Stimulated activated CD4-positive, alpha-beta T cell treated with anti-CD3 and anti-CD28 coated beads, Interleukin-12 subunit alpha, Interleukin-12 subunit beta, amount 100 ng/mL, for 48 hours (primary cell): ENCODE measurements around the gene PRSS21.
A peak's percentile ranks its signal among the peaks of the same experiment; 100 is the strongest.

ENCODE experiments used
- DNase-seq, 3 donors: peaks; one replicate each; pipeline ENCODE4 v3.0.0-alpha.2; 2020; ENCODE audit warnings: low read depth in 2 of 3, low spot score in 1 of 3

Gene PRSS21

GRCh38 chr16:2822496-2822895 lies 5.5 kb downstream of the PRSS21 start:
- DNase-seq: no peak

- no peak for DNase-seq
Observed at GRCh38 chr16:2824626-2825025, 7.6 kb downstream of the PRSS21 start.

DNA sequence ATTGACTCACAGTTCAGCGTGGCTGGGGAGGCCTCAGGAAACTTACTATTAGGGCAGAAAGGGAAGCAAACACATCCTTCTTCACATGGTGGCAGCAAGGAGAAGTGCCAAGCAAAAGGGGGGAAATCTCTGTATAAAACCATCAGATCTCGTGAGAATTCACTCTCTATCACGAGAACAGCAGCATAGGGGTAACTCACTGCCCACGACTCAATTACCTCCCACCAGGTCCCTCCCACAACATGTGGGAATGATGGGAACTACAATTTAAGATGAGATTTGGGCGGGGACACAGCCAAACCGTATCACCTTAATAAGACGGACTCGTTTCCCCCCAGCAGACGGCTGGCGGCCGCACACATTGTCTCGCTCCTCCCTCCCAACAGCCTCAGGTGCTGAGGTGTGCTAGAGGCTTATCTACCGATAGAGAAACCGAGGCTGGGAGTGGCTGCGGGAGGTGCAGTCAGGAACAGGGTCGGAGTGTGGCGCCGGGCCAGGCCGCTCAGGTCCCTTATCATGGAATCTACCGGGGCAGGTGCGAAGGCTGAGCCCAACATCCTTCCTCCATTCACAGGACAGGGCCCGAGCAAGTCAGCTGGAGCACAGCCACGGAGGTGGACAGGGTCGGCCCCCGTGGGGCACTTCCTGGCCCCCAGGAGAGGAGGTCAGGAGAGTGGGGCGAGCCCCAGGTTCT lies 8.2 kb downstream of the PRSS21 start:
- DNase-seq: no peak

- no peak for DNase-seq
Observed at GRCh38 chr16:2825906-2826305, 8.9 kb downstream of the PRSS21 start.

GRCh38 chr16:2826591-2827373 lies 9.7 kb downstream of the PRSS21 start:
- DNase-seq: no peak

GRCh38 chr16:2827374-2827791 lies 10.3 kb downstream of the PRSS21 start:
- no peak for DNase-seq

- DNase-seq: no peak
Observed at GRCh38 chr16:2827831-2828520, 10.9 kb downstream of the PRSS21 start.

DNA sequence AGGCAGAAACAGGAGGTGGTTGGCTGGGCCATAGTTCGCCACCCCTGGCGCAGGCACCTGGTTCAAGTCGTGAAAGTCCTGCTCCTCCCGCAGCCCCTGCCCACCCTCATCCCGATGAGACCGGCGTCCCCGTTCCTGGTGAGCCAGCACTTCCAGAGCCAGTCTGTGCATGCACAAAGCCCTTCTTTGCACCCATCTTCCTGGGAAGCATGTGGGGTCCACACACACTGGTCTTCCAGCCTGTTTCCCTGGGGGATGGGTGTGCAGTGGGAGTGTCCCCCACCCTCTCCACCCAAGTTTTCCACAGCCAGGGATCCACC lies 11.4 kb downstream of the PRSS21 start:
- no peak for DNase-seq

GRCh38 chr16:2828876-2829430 lies 11.9 kb downstream of the PRSS21 start:
- no peak for DNase-seq

DNA sequence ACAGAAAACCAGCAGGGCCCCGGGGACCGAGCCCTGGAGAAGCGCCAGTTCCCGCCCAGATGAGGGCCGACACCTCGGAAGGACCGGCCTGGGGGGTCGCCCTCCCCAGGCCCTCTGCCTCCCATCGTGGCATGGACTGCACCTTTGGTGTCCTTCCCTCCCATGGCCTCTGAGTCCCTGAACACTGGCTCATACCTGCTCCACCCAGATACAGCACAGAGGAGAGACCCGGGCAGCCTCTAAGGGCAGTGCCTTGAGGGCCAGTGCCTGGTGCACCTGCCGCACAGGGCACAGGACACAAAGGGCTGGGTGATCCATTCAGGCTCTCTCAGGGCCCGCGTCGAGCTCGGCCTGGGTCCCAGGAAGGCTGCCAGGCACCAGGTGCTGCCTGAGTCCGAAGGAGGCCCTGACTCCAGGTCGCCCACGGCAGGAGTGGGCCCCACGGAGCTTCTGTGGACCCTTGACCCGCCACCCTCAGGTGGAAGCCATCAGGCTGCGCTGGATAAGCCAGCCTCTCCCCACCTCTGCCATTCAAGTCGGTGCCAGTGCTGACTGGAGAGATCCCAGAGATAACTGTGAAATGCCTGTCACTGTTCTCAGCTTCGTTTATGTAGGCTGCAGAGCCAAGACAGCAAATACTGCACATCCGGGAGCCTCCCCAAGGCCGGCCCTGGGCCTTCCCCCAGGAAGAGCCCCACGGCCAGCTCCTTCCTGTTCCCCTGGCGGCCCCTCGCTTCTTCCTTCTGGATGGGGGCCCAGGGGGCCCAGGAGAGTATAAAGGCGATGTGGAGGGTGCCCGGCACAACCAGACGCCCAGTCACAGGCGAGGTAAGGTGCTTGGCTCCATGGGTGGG lies 12.7 kb downstream of the PRSS21 start, which contains the start of gene ZG16B:
ZG16B (plus strand) TSS at position 803 of the 854 bp plus-strand sequence. CDS start 139 bp downstream, outside the sequence.
- no peak for DNase-seq

DNA sequence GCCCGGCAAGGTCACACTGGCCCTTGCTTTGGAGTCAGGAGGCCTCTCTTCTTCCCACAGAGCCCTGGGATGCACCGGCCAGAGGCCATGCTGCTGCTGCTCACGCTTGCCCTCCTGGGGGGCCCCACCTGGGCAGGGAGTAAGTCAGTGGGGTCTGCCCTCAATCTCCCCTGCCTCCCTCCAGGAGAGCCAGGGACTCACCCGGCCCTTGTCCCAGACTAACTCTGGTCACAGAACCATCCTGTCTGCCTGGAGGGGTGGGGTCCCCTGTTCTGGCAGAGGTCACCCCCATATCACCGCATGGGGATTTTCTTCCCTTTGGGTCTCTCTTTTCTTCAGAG lies 13.3 kb downstream of the PRSS21 start:
- no peak for DNase-seq

- no peak for DNase-seq
Observed at GRCh38 chr16:2831203-2831602, 14.2 kb downstream of the PRSS21 start.

DNA sequence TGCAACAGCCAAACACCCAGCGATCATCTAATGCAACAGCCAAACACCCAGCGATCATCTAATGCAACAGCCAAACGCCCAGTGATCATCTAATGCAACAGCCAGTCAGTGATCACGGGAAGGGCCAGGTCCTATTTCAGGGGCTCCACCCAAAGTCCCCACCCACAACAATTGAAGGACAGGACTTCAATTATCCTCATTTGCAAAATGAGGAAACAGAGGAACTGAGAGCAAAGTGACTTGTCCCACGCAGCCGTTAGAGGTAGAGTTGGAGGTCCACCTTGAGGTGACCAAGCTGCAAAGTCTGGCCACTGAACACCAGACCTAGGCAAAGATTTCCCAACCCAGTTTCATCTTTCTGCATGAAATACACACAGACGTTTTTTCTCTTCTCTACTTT lies 16.7 kb downstream of the PRSS21 start:
- no peak for DNase-seq

GRCh38 chr16:2834968-2835367 lies 17.9 kb downstream of the PRSS21 start:
- no peak for DNase-seq

- DNase-seq: no peak
Observed at GRCh38 chr16:2835638-2836493, 18.8 kb downstream of the PRSS21 start.

DNA sequence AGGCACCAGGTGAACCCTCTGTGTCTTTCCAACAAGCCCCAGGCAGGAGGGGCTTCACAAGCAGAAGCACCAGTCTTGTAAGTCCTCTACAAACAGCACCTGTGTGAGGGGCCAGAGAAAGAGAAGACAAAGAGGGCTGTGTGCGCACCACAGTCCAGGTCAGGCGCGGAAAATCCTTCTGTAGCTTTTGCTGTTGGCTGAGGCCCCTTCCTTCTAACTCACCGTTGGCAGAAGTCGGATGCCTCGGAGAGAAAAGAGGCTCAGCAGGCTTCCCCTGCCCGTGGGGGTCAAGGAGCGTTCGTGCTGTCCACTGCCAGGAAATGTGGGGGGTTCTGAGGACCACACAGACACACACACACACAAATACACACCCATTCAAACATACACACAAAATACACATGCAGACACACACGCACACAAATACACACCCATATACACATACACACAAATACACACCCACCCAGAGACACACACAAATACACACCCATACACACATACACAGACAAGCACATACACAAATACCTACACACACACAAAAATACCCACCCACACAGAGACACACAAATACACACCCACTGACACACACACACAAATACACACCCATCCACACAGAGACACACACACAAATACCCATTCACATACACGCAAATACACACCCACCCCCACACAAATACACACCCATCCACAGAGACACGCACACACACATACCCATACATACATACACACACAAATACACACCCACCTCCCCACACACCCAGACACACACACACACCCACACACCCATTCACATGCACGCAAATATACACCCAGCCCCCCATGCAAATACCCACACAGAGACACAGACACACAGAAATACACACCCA lies 19.8 kb downstream of the PRSS21 start:
- DNase-seq: no peak

DNA sequence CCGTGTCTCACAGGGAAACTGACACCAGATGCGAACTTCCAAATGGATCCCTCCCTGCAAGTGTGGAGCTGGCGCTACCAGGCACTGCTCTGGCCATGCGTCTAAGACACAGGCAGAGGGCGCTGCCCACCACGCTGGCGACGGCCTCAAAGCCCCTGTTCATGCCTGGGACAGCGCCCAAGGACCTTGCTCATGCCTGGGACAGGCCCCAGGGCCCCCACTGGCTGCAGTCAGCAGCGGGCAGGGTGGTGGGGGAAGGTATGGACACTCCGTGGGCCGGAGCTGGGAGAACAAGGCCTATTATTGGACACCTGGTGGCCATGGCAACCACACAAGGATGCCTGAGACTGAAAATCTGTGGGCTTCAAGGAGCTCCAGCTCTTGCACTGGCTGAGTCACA lies 21.9 kb downstream of the PRSS21 start:
- peak in 2 of 3 donors; percentile 33 to 43 for DNase-seq

DNA sequence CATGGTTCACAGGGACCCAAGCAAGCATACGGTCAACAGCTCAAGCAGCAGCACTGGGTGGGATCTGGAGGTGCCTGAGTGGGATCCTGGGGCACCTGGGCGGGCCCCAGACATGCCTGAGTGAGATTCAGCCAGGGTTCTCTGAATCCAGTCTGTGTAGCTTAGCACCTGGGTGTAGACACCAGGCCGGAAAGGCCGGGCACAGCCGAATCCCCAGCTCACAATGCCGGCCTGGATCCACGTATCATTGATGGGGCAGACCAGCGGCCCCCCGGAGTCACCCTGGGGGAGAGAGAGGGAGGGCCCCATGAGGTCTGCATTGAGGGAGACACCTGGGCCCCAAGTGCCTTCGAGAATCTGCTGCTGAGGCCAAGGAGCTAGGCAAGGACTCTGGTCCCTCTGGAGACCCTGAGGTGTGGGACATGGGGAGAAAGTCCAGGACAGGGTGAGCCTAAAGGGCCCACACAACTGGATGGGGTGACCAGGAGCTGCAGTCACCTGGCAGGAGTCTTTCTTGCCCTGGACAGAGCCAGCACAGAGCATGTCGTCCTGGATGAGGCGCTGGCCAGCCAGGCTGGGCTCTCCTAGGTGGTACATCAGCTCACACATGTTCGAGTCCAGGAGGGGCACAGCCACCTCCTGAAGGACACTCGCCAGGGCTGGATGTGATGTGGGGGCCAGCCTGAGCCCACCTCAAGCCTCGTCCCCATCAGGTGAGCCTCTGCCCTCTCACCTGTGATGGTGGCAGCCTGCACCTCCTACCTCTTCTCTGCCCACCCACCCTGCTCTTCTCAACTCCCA lies 22.8 kb downstream of the PRSS21 start:
- no peak for DNase-seq
